SH-SY5Y (cell line): ENCODE measurements around the gene BRAT1.

Experiments
- GATA2 ChIP-seq: IDR thresholded peaks from 2 replicates; pipeline ENCODE4 v1.6.1; 2011; ENCODE audit warnings: mild to moderate bottlenecking, low read depth, low read length
- GATA3 ChIP-seq: IDR thresholded peaks from 2 replicates; pipeline ENCODE4 v1.6.1; 2011; ENCODE audit warnings: low read depth, mild to moderate bottlenecking, low read length, moderate library complexity

GRCh38 chr7:2603044-2603965, 48.0 kb upstream of the BRAT1 start:
- TF ChIP-seq GATA2 (no peak), GATA3 (no peak)
